Measurements from ENCODE around the gene SUPT3H. TPM values are rescaled to one million over a fixed set of nuclear protein-coding genes. Genes with fewer than 3 reads are reported as not detected.

SUPT3H gene
- total RNA-seq, 1 experiment from 2014 or later: 3.6 TPM

GRCh38 chr6:45002390-45003105 is 375.2 kb downstream of the SUPT3H start:
- ChIA-PET POLR2A (ENCODE audit: unreplicated experiment) (no interaction called here), CTCF (no interaction called here)
- no peak for TF ChIP-seq EZH2 (IDR thresholded peaks at IDR 0.05; ENCODE audit: low read length, unreplicated experiment)
- no peak for TF ChIP-seq EZH2phosphoT487 (IDR thresholded peaks at IDR 0.05; ENCODE audit: borderline replicate concordance, low read length)
- Histone ChIP-seq H3K36me3 (ENCODE audit: low read depth, low read length) (no peaks in the 10 kb centered on the region), H3K9ac (ENCODE audit: low read length) (no peak overlapping the region), H2AFZ (ENCODE audit: low read length) (no peak overlapping the region), H4K20me1 (ENCODE audit: low read length) (no peaks in the 10 kb centered on the region), H3K27ac (ENCODE audit: low read length) (no peak overlapping the region), H3K4me3 (ENCODE audit: low read length) (no peak overlapping the region), H3K79me2 (ENCODE audit: low read length) (no peaks in the 10 kb centered on the region), H3K9me3 (ENCODE audit: low read length) (no peaks in the 10 kb centered on the region), H3K27me3 (ENCODE audit: low read length) (no peaks in the 10 kb centered on the region), H3F3A (ENCODE audit: low read length, unreplicated experiment) (no peaks in the 10 kb centered on the region), H3K4me1 (ENCODE audit: insufficient read depth, low read length) (no peaks in the 10 kb centered on the region), H3K4me2 (ENCODE audit: low read length) (no peak overlapping the region), H3K9me2 (replicated peaks; ENCODE audit: low read length) (no peaks in the 10 kb centered on the region)
- ATAC-seq (no peak), DNase-seq (no peak)
- BruUV-seq (replicated peaks): no TSS peak
- intact Hi-C loops (cut with micrococcal nuclease): no loop called here

DNA sequence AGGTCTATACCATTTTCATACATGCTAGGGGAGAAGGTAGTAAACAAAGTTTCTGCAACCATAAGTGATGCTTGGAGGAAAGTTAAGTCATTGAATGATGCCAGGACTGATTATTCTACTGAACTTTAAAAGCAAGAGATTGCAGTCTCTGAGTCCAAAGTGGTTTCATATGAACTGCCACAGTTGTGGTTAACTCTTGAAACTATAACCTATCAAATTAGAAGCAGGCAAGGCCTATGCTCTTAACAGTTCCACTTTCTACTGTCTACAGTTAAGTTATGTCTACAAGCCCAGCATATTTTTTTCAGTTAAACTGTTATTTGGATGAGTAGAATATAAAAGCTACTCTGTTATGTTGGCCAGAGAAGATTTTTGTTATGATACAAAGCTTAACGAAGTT is 376.1 kb downstream of the SUPT3H start:
- DNase-seq: no peak
- no peak for TF ChIP-seq EZH2 (IDR thresholded peaks at IDR 0.05; ENCODE audit: low read length, unreplicated experiment)
- TF ChIP-seq EZH2phosphoT487 (IDR thresholded peaks at IDR 0.05; ENCODE audit: borderline replicate concordance, low read length): no peak
- TF ChIP-seq CTCF (conservative IDR thresholded peaks at IDR 0.05; ENCODE audit: low read depth, low read length): no peak
- Histone ChIP-seq H3K4me3 (ENCODE audit: low read length) (no peak overlapping the region), H3K27ac (ENCODE audit: low read length) (no peak overlapping the region), H3K9me3 (ENCODE audit: low read length) (no peaks in the 10 kb centered on the region), H3K4me1 (ENCODE audit: insufficient read depth, low read length) (no peaks in the 10 kb centered on the region), H3F3A (ENCODE audit: low read length, unreplicated experiment) (no peaks in the 10 kb centered on the region), H3K9me2 (replicated peaks; ENCODE audit: low read length) (no peaks in the 10 kb centered on the region), H3K4me2 (ENCODE audit: low read length) (no peak overlapping the region), H3K36me3 (ENCODE audit: low read depth, low read length) (no peaks in the 10 kb centered on the region), H2AFZ (ENCODE audit: low read length) (no peak overlapping the region), H3K27me3 (ENCODE audit: low read length) (no peaks in the 10 kb centered on the region), H3K79me2 (ENCODE audit: low read length) (no peaks in the 10 kb centered on the region), H4K20me1 (ENCODE audit: low read length) (no peaks in the 10 kb centered on the region), H3K9ac (ENCODE audit: low read length) (no peak overlapping the region)
- CTCF ChIA-PET: no interaction called here
- BruUV-seq (replicated peaks): no TSS peak
- ATAC-seq: no peak
- POLR2A ChIA-PET (ENCODE audit: unreplicated experiment): no interaction called here
- intact Hi-C loops (cut with micrococcal nuclease): no loop called here

- TF ChIP-seq EZH2 (IDR thresholded peaks at IDR 0.05; ENCODE audit: low read length, unreplicated experiment) (no peak), EZH2phosphoT487 (IDR thresholded peaks at IDR 0.05; ENCODE audit: borderline replicate concordance, low read length) (no peak), CTCF (conservative IDR thresholded peaks at IDR 0.05; ENCODE audit: low read depth, low read length) (no peak)
- Histone ChIP-seq H3K9me3 (ENCODE audit: low read length) (no peaks in the 10 kb centered on the region), H3K9ac (ENCODE audit: low read length) (no peak overlapping the region), H3K4me2 (ENCODE audit: low read length) (no peak overlapping the region), H3K79me2 (ENCODE audit: low read length) (no peaks in the 10 kb centered on the region), H2AFZ (ENCODE audit: low read length) (no peak overlapping the region), H3K4me1 (ENCODE audit: insufficient read depth, low read length) (no peaks in the 10 kb centered on the region), H3K9me2 (replicated peaks; ENCODE audit: low read length) (no peaks in the 10 kb centered on the region), H4K20me1 (ENCODE audit: low read length) (no peaks in the 10 kb centered on the region), H3K27me3 (ENCODE audit: low read length) (no peaks in the 10 kb centered on the region), H3K27ac (ENCODE audit: low read length) (no peak overlapping the region), H3F3A (ENCODE audit: low read length, unreplicated experiment) (no peaks in the 10 kb centered on the region), H3K36me3 (ENCODE audit: low read depth, low read length) (no peaks in the 10 kb centered on the region), H3K4me3 (ENCODE audit: low read length) (no peak overlapping the region)
- CTCF ChIA-PET: no interaction called here
- intact Hi-C loops (cut with micrococcal nuclease): no loop called here
- no TSS peak for BruUV-seq (replicated peaks)
- no peak for ATAC-seq
- POLR2A ChIA-PET (ENCODE audit: unreplicated experiment): no interaction called here
- DNase-seq: no peak
These were observed 376.9 kb downstream of the SUPT3H start for GRCh38 chr6:45000833-45001232.

Data from PC-3 (cell line).